NB4 (cell line): ENCODE data around the gene TRIP13.
"Not testable (repeated sequence)": the region's sequence is repeated elsewhere in the genome, so short reads cannot be mapped to it uniquely, and the experiment has no call there.

Source experiments
- DNase-seq: peaks from one replicate; pipeline ENCODE4 v3.0.0; 2010; ENCODE audit warnings: low read depth
- H3K4me3 ChIP-seq: one replicate; pipeline ENCODE4 v1.5.1; 2011; ENCODE audit warnings: mild to moderate bottlenecking, low read depth, low read length, moderate library complexity
- CTCF ChIP-seq: IDR thresholded peaks from one replicate; pipeline ENCODE4 v1.5.1; 2012; ENCODE audit warnings: low read depth, low read length
- MAX ChIP-seq: IDR thresholded peaks from 2 replicates; pipeline ENCODE4 v1.6.1; 2011; ENCODE audit warnings: low read depth, low read length
- MYC ChIP-seq: IDR thresholded peaks from 2 replicates; pipeline ENCODE4 v1.6.1; 2011; ENCODE audit warnings: low read depth, low read length
- POLR2A ChIP-seq: IDR thresholded peaks from 2 replicates; pipeline ENCODE4 v1.6.1; 2011; ENCODE audit warnings: mild to moderate bottlenecking; ENCODE audit not compliant: insufficient read length; ENCODE audit errors: extremely low read depth

TRIP13 gene

GRCh38 chr5:852431-853401, 40.0 kb upstream of the TRIP13 start:
- DNase-seq, result no peak
- H3K4me3 ChIP-seq, result no peak overlapping the region
- no peak for TF ChIP-seq MAX
- no peak for TF ChIP-seq CTCF

GRCh38 chr5:853416-854090, 39.1 kb upstream of the TRIP13 start:
- not testable (repeated sequence) for H3K4me3 ChIP-seq, DNase-seq

- no peak overlapping the region for H3K4me3 ChIP-seq
- TF ChIP-seq MAX (no peak), CTCF (no peak), POLR2A (no peak), MYC (no peak)
- DNase-seq, result no peak
These were observed 38.5 kb upstream of the TRIP13 start for GRCh38 chr5:854217-854616.

- no peak for TF ChIP-seq MAX
- TF ChIP-seq POLR2A, result no peak
- TF ChIP-seq CTCF, result no peak
- TF ChIP-seq MYC, result no peak
- DNase-seq, result no peak
- no peak overlapping the region for H3K4me3 ChIP-seq
These were observed 37.5 kb upstream of the TRIP13 start for GRCh38 chr5:854966-855743.

- TF ChIP-seq POLR2A (no peak), MYC (no peak), MAX (no peak), CTCF (no peak)
- DNase-seq, result peak; percentile 43
- no peak overlapping the region for H3K4me3 ChIP-seq
These were observed 36.7 kb upstream of the TRIP13 start for GRCh38 chr5:855771-856530.
